Measurements from ENCODE around the gene AFAP1.

AFAP1 gene

GRCh38 chr4:7750523-7750922, 189.1 kb downstream of the AFAP1 start:
- DNase-seq, result no peak

DNA sequence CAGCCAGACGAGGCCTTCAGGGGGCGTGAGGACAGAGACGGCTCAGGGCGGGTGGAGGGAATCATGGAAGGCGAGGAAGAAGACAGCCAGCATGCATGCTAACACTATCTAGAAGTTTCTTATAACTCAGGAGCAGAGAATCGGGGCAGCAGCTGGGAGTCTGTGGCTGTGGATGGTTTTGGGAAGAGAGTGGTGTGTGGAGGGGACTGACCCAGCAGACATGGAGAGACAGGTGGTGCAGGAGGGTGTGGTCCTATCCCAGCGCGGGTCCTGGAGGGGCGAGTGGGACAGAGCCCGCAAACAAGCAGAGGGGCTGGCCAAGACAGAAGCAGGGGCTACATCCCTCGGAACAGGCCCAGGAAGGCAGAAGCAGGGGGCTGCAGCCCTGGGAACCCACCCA, 192.1 kb downstream of the AFAP1 start:
- no peak for DNase-seq

DNA sequence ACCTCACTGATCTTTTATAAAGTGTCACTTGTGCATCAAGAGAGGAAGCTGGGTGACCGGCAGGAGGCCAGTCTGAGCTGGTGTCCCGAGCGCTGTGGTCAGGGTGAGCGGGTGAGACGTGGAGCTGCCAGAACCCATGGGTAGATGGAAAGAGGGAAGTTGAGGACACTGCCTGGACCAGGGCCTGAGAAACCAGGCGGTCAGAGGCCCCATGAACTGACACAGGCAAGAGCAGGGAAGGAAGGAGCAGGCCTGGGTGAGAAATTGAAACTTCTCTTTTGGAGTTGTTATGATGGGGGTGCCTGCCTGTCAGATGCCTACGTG, 192.6 kb downstream of the AFAP1 start:
- peak; percentile 60 to 86 (median 78) for DNase-seq

GRCh38 chr4:7746351-7747061, 193.2 kb downstream of the AFAP1 start:
- no peak for DNase-seq

DNA sequence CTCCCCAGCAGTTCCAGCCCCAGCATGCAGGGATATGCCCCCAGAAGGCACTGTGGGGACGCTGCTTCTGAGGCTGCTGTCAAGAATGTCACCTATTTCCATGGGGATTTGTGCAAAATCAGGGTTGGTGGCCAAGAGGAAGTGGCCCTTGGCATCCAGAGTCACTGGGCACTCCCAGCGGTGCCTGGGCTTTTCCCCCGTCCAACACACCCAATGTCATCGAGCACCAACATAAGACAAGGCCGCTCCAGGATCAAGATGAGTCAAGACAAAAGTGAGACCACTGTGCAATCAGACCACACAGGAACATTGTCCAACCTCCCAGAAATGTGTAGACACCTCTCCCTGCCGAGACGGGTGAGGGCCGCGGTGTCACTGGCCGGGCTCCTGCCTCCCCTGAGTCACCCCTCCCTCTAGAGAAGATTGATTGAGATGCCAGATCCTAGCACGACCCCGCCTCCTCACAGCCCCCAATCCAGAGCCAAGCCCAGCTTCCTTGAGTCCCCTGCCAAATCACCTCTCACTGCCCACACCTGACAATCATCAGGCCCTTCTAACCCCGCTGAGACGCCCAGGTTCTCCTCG, 194.3 kb downstream of the AFAP1 start:
- peak in 2 of 4 experiments; percentile 16 to 17 for DNase-seq

- peak; percentile 74 to 88 (median 80) for DNase-seq
Observed at GRCh38 chr4:7744142-7744804, 195.4 kb downstream of the AFAP1 start.

GRCh38 chr4:7742807-7743280, 196.8 kb downstream of the AFAP1 start:
- peak in 3 of 4 experiments; percentile 30 to 55 (median 50) for DNase-seq

DNA sequence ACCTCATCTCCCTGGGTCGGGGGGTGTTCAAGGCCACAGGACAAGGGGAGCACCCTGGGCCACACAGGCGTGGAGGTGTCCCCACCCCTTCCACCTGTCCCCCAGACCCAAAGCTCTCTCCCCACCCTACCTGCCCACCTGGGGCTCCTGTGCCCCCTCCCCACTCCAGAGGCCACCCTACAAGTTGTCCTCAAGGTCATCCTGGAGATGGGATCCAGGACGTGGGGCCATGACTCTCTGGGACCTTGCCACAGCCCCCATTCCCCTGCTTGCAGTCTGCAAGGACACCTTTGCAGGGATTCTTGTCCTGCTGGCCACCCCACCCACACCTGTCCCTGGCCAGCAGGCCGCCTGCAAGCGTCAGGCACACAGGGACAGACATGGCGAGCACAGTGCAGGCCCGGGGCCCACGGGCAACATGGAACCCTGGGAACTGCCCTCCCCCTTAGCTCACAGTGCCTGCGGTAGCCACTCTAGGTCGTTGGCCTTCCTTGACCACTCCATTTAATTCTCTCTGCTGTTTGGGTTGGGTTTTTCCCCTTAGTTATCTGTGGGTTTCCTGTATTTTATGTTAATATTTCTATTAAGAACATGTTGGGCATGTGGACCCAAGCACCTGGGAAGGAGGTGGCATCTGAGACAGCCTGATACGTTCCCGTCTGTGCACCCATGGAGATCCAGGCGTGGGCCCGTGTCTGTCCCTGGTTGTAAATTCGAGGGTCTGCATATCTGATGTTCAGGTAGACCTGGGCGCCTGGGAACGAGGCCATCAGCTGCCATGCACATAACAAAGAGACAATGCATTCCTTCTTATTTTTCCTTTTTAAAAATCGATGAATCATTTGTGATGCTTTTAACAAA, 197.5 kb downstream of the AFAP1 start:
- no peak for DNase-seq

DNA sequence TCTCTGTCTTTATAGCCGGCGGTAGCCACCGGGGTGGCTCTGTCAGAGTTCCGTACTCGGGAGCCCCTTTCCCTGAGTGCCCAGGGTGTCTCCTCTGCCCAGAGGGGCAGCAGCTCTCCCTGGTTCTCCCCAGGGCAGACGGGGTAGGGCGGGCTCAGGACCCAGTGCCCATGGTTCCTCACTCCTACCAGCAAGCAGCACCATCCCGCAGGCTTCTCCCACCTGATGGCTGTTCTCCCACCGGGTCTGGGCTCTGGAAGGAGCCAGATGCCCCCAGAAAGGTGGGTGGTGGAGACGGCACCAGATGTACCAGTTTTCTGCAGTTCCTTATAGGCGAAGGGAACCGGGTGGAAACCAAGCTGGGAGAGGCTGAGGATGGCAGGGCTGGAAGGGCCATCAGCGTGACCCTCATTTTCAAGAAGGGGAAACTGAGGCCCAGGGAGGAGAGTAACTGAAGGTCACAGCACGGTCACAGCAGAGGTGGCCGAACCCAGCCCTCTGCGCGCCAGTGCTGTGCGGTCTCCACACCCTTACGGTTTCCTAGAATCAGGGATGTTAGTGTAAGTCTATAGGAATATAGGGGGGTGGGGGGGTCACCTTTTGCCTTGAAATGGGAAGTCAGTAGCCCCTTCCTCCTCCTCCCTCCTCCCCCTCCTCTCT, 198.7 kb downstream of the AFAP1 start:
- DNase-seq, result no peak

GRCh38 chr4:7739918-7740865, 199.5 kb downstream of the AFAP1 start:
- DNase-seq, result no peak

- no peak for DNase-seq
Observed at GRCh38 chr4:7739077-7739917, 200.4 kb downstream of the AFAP1 start.

- no peak for DNase-seq
Observed at GRCh38 chr4:7738458-7739076, 201.1 kb downstream of the AFAP1 start.

DNA sequence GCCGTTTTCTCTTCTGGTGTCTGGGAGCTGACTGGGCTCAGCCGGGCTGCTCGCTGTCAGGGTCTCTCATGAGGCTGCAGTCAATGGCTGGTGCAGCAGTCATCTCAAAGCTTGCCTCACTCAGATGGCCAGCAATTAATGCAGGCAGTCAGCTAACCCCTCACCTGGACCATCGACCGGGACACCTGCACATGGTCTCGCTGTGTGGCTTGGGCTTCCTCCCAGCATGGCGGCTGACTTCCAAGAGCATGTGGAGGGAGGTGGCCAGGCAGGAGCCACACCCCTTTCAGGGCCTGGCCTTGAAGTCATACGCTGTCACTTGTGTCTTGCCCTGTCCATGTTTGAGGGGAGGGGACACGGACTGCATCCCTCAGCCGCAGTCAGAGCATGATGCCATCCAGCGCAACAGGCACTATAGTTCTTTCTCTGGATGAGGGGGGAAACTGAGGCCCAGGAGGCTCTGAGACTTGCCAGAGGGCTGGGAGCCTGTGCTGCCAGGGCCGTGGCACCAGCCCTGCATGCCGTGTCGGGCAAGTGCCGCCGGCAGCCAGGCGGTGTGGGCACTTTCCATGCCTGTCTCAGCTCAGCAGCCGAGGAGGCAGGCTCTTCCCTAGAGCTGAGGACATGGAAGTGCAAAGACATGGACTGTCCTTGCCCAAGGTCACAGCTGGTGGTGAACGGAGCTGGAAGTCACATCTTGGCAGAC, 201.8 kb downstream of the AFAP1 start:
- DNase-seq, result no peak

GRCh38 chr4:7737268-7737645, 202.4 kb downstream of the AFAP1 start:
- no peak for DNase-seq

DNA sequence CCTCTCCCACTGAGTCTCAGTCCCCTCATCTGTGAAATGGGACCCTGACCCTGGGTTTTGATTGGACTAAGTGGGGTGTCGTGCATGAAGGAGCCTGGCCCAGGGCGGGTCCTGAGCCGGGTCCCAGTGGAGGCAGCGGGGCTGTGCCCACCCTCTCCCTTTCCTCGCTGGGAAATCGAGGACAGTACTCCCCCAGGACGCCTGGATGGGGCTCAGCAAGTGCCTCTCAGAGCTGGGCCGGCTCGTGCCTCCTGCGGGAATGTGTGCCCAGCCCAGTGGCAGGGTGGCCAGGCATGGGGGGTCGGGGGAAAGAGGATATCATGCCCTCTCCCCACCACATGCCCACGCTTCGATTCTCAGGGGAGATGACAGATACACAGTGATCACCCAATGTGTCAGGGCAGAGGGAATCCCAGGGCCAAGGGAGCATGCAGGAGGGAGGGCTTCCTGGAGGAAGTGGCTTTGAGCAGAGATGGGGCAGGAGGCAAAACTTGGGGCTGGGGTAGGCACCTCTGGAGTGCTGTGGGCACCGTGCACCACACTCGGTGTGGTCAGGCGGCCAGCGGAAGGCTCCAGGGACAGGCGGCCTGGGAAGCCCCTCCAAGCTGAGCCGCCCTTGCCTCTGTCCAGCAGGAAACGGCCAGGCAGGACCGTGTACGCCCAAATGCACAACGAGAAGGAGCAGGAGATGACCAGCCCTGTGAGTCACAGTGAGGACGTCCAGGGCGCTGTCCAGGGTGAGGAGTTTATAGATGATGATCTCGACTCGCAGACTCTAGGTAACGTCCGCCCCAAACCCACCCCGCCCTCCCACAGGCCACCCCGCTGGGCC, 203.0 kb downstream of the AFAP1 start:
- DNase-seq, result no peak

DNA sequence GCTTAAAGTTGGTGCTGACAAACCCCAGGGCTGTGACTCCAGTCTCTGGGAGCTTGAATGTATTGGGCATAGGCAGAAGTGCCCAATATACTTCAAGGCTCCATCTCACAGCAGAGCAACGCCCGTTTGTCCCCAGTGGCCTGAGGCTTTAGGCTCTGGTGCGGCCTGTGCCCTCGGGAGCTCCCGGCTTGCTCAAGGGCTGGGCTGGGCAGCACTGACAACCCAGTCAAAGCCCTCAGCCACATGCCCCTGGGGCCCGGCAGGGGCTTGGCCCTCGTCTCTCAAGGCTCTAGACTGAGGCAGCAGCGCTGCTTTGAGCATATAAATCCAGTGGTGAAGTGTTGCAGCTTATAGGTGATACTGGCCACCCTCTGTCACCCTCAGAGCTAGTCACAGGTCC, 203.7 kb downstream of the AFAP1 start:
- DNase-seq, result no peak

DNA sequence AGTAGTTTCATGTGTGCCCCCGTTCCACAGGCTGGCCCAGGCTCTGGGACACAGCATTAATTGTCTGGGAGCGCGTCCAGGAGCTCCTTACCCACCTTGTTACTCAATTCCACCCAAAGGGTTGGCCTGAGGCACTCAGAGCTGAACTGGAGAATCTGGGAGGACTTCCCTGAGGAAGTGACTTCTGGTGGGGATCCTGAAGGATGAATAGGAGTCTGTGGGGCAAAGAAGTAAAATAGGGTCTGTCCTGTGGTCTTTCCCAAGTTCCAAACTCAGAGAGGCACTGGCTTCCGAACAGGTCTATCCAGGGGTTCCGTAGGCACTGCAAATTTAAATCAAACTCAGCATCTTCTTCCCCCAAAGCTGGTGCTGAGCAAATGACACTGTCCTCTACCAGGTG, 204.3 kb downstream of the AFAP1 start:
- DNase-seq, result no peak

DNA sequence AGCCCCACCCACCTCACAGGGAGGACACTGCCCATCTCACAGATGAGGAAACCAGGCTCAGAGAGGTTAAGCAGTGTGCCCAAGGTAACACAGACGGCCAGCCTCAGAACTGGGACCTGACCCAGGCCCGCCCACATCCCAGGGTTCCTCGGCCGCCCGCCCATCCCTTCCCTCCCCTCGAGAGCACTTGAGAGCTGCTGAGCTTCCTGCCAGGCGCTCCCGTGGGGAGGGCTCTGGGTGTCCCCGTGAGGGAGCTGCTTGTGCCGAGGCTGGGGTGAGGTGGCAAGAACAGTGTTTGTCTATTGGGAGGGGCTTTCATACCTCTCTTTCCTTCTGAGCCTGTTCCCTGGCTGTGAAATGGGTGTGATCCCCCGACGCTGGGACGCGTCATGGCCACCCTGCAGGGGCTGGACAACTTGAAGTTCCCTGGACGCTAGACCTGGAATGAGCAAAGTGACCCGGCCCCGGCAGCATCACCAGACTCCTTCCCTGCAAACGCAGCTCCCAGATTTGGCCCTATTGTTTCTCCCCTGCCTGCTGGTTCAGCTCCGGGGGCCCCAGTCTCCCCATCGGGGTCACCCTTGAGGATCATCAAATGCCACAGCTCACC, 204.9 kb downstream of the AFAP1 start:
- no peak for DNase-seq
